ENCODE measurements around the gene RBP3. TPM values are rescaled to one million over a fixed set of nuclear protein-coding genes. Genes with fewer than 3 reads are reported as not detected.

RBP3 gene
- total and polyA plus RNA-seq, 2 of the 4 experiments (the other 2 are of a cell fraction) = not detected

GRCh38 chr10:47333532-47333931, 14.6 kb upstream of the RBP3 start:
- CTCF ChIA-PET = no interaction called here
- in situ Hi-C loops (cut with MboI; ENCODE audit: low sequenced_read_pairs) = no loop called here
- H2BK15ac ChIP-seq (ENCODE audit: low read depth, low read length) = no peak overlapping the region

More at GRCh38 chr10:47333532-47333931, 14.6 kb upstream of the RBP3 start:
- Histone ChIP-seq H3K4me3 (ENCODE audit: insufficient read depth, low read depth, low read length) (no peak overlapping the region), H4K8ac (ENCODE audit: low read depth in 2 of 2, low read length in 2 of 2) (no peak overlapping the region), H2AFZ (replicated peaks; ENCODE audit: low read length, poor library complexity) (no peak overlapping the region), H2BK120ac (ENCODE audit: low read depth, low read length) (no peak overlapping the region), H3K27ac (ENCODE audit: insufficient read depth, low read length) (no peak overlapping the region), H4K5ac (ENCODE audit: low read depth, low read length) (no peak overlapping the region), H3K9ac (ENCODE audit: low read depth, low read length) (no peak overlapping the region), H4K91ac (ENCODE audit: insufficient read depth, low read depth, low read length) (no peak overlapping the region), H3K4me1 (ENCODE audit: control insufficient read depth, insufficient read depth, low read length) (peaks cover 1% of the 10 kb centered on the region; the same call in 1 of the 2 replicates), H3K56ac (ENCODE audit: extremely low read depth, insufficient read depth, low read length) (no peak overlapping the region), H3K79me1 (ENCODE audit: low read depth in 1 of 2, low read length in 2 of 2) (no peaks in the 10 kb centered on the region), H3K14ac (replicated peaks; ENCODE audit: low read depth, low read length) (no peak overlapping the region), H4K20me1 (ENCODE audit: insufficient read depth, low read length) (no peaks in the 10 kb centered on the region), H2AK9ac (replicated peaks; ENCODE audit: low read depth, low read length, poor library complexity) (no peak overlapping the region), H2BK20ac (ENCODE audit: low read depth, low read length) (no peak overlapping the region), H3K9me1 (ENCODE audit: insufficient read depth, low read length) (no peaks in the 10 kb centered on the region), H3K4ac (ENCODE audit: low read depth, low read length) (no peak overlapping the region), H3K36me3 (ENCODE audit: control insufficient read depth, insufficient read depth, low read length) (no peaks in the 10 kb centered on the region), H3K9me3 (ENCODE audit: control insufficient read depth, insufficient read depth, low read length) (no peaks in the 10 kb centered on the region), H3K23ac (ENCODE audit: low read depth, low read length) (no peak overlapping the region), H3K4me2 (ENCODE audit: low read depth, low read length) (no peak overlapping the region), H2BK5ac (ENCODE audit: low read depth, low read length, poor library complexity, severe bottlenecking) (no peak overlapping the region), H3K27me3 (ENCODE audit: control insufficient read depth, insufficient read depth, low read length) (peaks cover 8% of the 10 kb centered on the region), H3K18ac (ENCODE audit: low read depth, low read length) (peak overlapping the region; percentile 11; the same call in 1 of the 2 replicates), H2AK5ac (ENCODE audit: low read depth, low read length) (no peak overlapping the region)
- no TSS peak for BruUV-seq (replicated peaks)
- intact Hi-C loops (cut with micrococcal nuclease) = no loop called here
- no peak for TF ChIP-seq MAZ (IDR thresholded peaks at IDR 0.05; ENCODE audit: borderline replicate concordance, low read depth, low read length)
- no peak for TF ChIP-seq RCOR1 (IDR thresholded peaks at IDR 0.05; ENCODE audit: insufficient replicate concordance, low read length)
- TF ChIP-seq CHD1 (IDR thresholded peaks at IDR 0.05; ENCODE audit: low read depth, low read length) = no peak
- no peak for TF ChIP-seq FOS (IDR thresholded peaks at IDR 0.05; ENCODE audit: low read depth, low read length)
- no peak for TF ChIP-seq USF2 (IDR thresholded peaks at IDR 0.05; ENCODE audit: low read depth, low read length)
- no peak for TF ChIP-seq CEBPB (IDR thresholded peaks at IDR 0.05; ENCODE audit: low read depth, low read length)
- no peak for TF ChIP-seq CTCF (conservative IDR thresholded peaks at IDR 0.05; ENCODE audit: low read depth, low read length)
- no peak for TF ChIP-seq SMC3 (IDR thresholded peaks at IDR 0.05; ENCODE audit: low read depth, low read length)
- no peak for TF ChIP-seq ELK1 (IDR thresholded peaks at IDR 0.05; ENCODE audit: borderline replicate concordance, low read depth, low read length)
- no peak for TF ChIP-seq MAFK (IDR thresholded peaks at IDR 0.05; ENCODE audit: low read depth, low read length)
- POLR2A ChIA-PET (ENCODE audit: unreplicated experiment) = no interaction called here
- ATAC-seq (ENCODE audit: low read depth) (no peak), DNase-seq (no peak)
- 100% methylated on average over 1 of the region's 6 CpGs; no CpG with 5 or more reads in 1 of the 2 experiments for WGBS, 2 experiments (ENCODE audit: extremely low coverage in 2 of 2, insufficient read length in 1 of 2)
- dilution Hi-C loops (cut with HindIII; ENCODE audit: low sequenced_read_pairs, unreplicated experiment) = no loop called here

Measured in IMR-90 (cell line).